Stimulated activated CD8-positive, alpha-beta memory T cell treated with anti-CD3 and anti-CD28 coated beads, Interleukin-15, amount 100 ng/mL, for 4 hours (primary cell): Measurements from ENCODE around the gene ADGRG6.
"Not testable (repeated sequence)": the region's sequence is repeated elsewhere in the genome, so short reads cannot be mapped to it uniquely, and the experiment has no call there.

Experiments
- DNase-seq, 2 donors: peaks; one replicate each; pipeline ENCODE4 v3.0.0-alpha.2; 2020; ENCODE audit warnings: low read depth in 2 of 2

ADGRG6 gene

GRCh38 chr6:142446168-142446567 lies 144.4 kb downstream of the ADGRG6 start:
- DNase-seq, result no peak

- no peak for DNase-seq
Observed at GRCh38 chr6:142446576-142446975, 144.8 kb downstream of the ADGRG6 start.

- DNase-seq, result no peak
Observed at GRCh38 chr6:142448091-142448729, 146.4 kb downstream of the ADGRG6 start.

- DNase-seq, result not testable (repeated sequence)
Observed at GRCh38 chr6:142450856-142451255, 149.0 kb downstream of the ADGRG6 start.

GRCh38 chr6:142452993-142453392 lies 151.2 kb downstream of the ADGRG6 start:
- DNase-seq, result no peak

GRCh38 chr6:142454196-142454595 lies 152.4 kb downstream of the ADGRG6 start:
- DNase-seq, result not testable (repeated sequence)

- DNase-seq, result not testable (repeated sequence)
Observed at GRCh38 chr6:142454848-142455247, 153.0 kb downstream of the ADGRG6 start.

- DNase-seq, result no peak
Observed at GRCh38 chr6:142455957-142456589, 154.3 kb downstream of the ADGRG6 start.

GRCh38 chr6:142457638-142458406 lies 156.0 kb downstream of the ADGRG6 start:
- DNase-seq, result no peak

- DNase-seq, result no peak
Observed at GRCh38 chr6:142458836-142459235, 157.0 kb downstream of the ADGRG6 start.

GRCh38 chr6:142459271-142459670 lies 157.5 kb downstream of the ADGRG6 start:
- DNase-seq, result no peak

- DNase-seq, result no peak
Observed at GRCh38 chr6:142462260-142462659, 160.5 kb downstream of the ADGRG6 start.

- DNase-seq, result no peak
Observed at GRCh38 chr6:142463988-142464387, 162.2 kb downstream of the ADGRG6 start.

- no peak for DNase-seq
Observed at GRCh38 chr6:142469220-142469619, 167.4 kb downstream of the ADGRG6 start.

GRCh38 chr6:142470421-142470820 lies 168.6 kb downstream of the ADGRG6 start:
- DNase-seq, result no peak

GRCh38 chr6:142474531-142475289 lies 172.9 kb downstream of the ADGRG6 start:
- no peak for DNase-seq

GRCh38 chr6:142476452-142476851 lies 174.6 kb downstream of the ADGRG6 start:
- DNase-seq, result no peak

GRCh38 chr6:142478117-142478516 lies 176.3 kb downstream of the ADGRG6 start:
- DNase-seq, result no peak

- DNase-seq, result no peak
Observed at GRCh38 chr6:142481466-142481865, 179.7 kb downstream of the ADGRG6 start.

- DNase-seq, result no peak
Observed at GRCh38 chr6:142482249-142482648, 180.4 kb downstream of the ADGRG6 start.

- no peak for DNase-seq
Observed at GRCh38 chr6:142482974-142483373, 181.2 kb downstream of the ADGRG6 start.

- DNase-seq, result no peak
Observed at GRCh38 chr6:142485256-142485655, 183.4 kb downstream of the ADGRG6 start.
